HFFc6 (cell line): ENCODE results near the gene PLXNB2. TPM values are rescaled to one million over a fixed set of nuclear protein-coding genes. Genes with fewer than 3 reads are reported as not detected.

Experiments used
- DNase-seq: peaks from one replicate; pipeline ENCODE4 v3.0.0-alpha.2; 2018
- H3K27ac Mint-ChIP-seq: 2 replicates; pipeline ENCODE4 v1.8.0; 2020; ENCODE audit warnings: mild to moderate bottlenecking, mixed read lengths
- H3K27me3 Mint-ChIP-seq: 2 replicates; pipeline ENCODE4 v1.8.0; 2021; ENCODE audit warnings: mild to moderate bottlenecking, moderate library complexity, mixed read lengths; ENCODE audit not compliant: insufficient read depth
- H3K36me3 Mint-ChIP-seq: 2 replicates; pipeline ENCODE4 v1.8.0; 2021; ENCODE audit warnings: low read depth, mixed read lengths
- H3K4me1 Mint-ChIP-seq: 2 replicates; pipeline ENCODE4 v1.8.0; 2020; ENCODE audit warnings: low read depth, mixed read lengths
- H3K4me3 Mint-ChIP-seq: 2 replicates; pipeline ENCODE4 v1.8.0; 2020; ENCODE audit warnings: mild to moderate bottlenecking, moderate library complexity, mixed read lengths
- H3K9me3 Mint-ChIP-seq: 2 replicates; pipeline ENCODE4 v1.8.0; 2020; ENCODE audit warnings: mild to moderate bottlenecking, mixed read lengths
- CTCF ChIP-seq: fragments of 200-600 bp; sonication (generic); IDR thresholded peaks from 2 replicates; pipeline ENCODE4 v1.5.0; 2021; ENCODE audit warnings: antibody characterized with exemption, mild to moderate bottlenecking
- total RNA-seq, 6 experiments: library from RNA; stranded (reverse); fragmentation: NEBNext Ultra II Directional; extraction: Animal tissue kit (Norgen Biotek cat#: 25700); gene quantifications; 2 replicates in 1 of 6; 3 replicates in 5 of 6; pipeline ENCODE4 v1.2.3, GENCODE V29; 2021

PLXNB2 gene
- total RNA-seq, 6 experiments from 2014 or later: 280 to 370 (median 291) TPM

- DNase-seq: no peak
- H3K27me3 Mint-ChIP-seq: peaks cover 6% of the 10 kb centered on the region; the same call in 1 of the 2 replicates
- peak overlapping the region; percentile 63; the same call in 1 of the 2 replicates for H3K27ac Mint-ChIP-seq
- peaks cover 9% of the 10 kb centered on the region; the same call in 1 of the 2 replicates for H3K36me3 Mint-ChIP-seq
- H3K9me3 Mint-ChIP-seq: no peaks in the 10 kb centered on the region
- peaks cover 48% of the 10 kb centered on the region for H3K4me1 Mint-ChIP-seq
- H3K4me3 Mint-ChIP-seq: no peak overlapping the region
- TF ChIP-seq CTCF: no peak
These were observed 10.6 kb downstream of the PLXNB2 start for GRCh38 chr22:50296658-50297490.

GRCh38 chr22:50294319-50294656, 13.2 kb downstream of the PLXNB2 start:
- H3K4me3 Mint-ChIP-seq: no peak overlapping the region; the same call in 1 of the 2 replicates
- no peak for DNase-seq
- peaks cover 38% of the 10 kb centered on the region for H3K4me1 Mint-ChIP-seq
- TF ChIP-seq CTCF: no peak
- H3K9me3 Mint-ChIP-seq: no peaks in the 10 kb centered on the region
- H3K27me3 Mint-ChIP-seq: peaks cover 6% of the 10 kb centered on the region; the same call in 1 of the 2 replicates
- peaks cover 9% of the 10 kb centered on the region; the same call in 1 of the 2 replicates for H3K36me3 Mint-ChIP-seq
- H3K27ac Mint-ChIP-seq: peak overlapping the region; percentile 72

- Mint-ChIP-seq H3K27ac (peak overlapping the region; percentile 72), H3K27me3 (peaks cover 6% of the 10 kb centered on the region; the same call in 1 of the 2 replicates), H3K4me3 (no peak overlapping the region), H3K9me3 (no peaks in the 10 kb centered on the region), H3K4me1 (peaks cover 38% of the 10 kb centered on the region), H3K36me3 (peaks cover 9% of the 10 kb centered on the region; the same call in 1 of the 2 replicates)
- no peak for TF ChIP-seq CTCF
- DNase-seq: peak; percentile 71
These were observed 13.8 kb downstream of the PLXNB2 start for GRCh38 chr22:50293441-50294318.

GRCh38 chr22:50292643-50293440, 14.6 kb downstream of the PLXNB2 start:
- Mint-ChIP-seq H3K4me3 (peak overlapping the region; percentile 80), H3K27ac (peak overlapping the region; percentile 76), H3K9me3 (no peaks in the 10 kb centered on the region), H3K36me3 (peaks cover 9% of the 10 kb centered on the region; the same call in 1 of the 2 replicates), H3K4me1 (peaks cover 34% of the 10 kb centered on the region), H3K27me3 (peaks cover 8% of the 10 kb centered on the region)
- no peak for DNase-seq
- no peak for TF ChIP-seq CTCF
